Calu3 (cell line): ENCODE measurements around the gene PIN1. TPM values are rescaled to one million over a fixed set of nuclear protein-coding genes. Genes with fewer than 3 reads are reported as not detected.
A peak's percentile ranks its signal among the peaks of the same experiment; 100 is the strongest.
"Not testable (repeated sequence)": the region's sequence is repeated elsewhere in the genome, so short reads cannot be mapped to it uniquely, and the experiment has no call there.

Experiments used
- BruUV-seq: library from RNA; stranded (reverse); fragments of 400-500 nt; replicated peaks from 2 replicates; lab custom pipeline; 2021; lab: Mats Ljungman, UMichigan
- CTCF ChIA-PET: fragments of 300-600 bp; sonication (Branson Sonifier 250); formaldehyde crosslinking; loops from one replicate; lab custom pipeline; 2022; ENCODE audit warnings: antibody characterized with exemption; lab: Charles Lee
- DNase-seq: peaks from one replicate; pipeline ENCODE4 v3.0.0; 2022
- H3K27ac Mint-ChIP-seq: one replicate; pipeline ENCODE4 v1.8.0; 2022; ENCODE audit warnings: mixed read lengths; ENCODE audit not compliant: unreplicated experiment
- H3K27me3 Mint-ChIP-seq: one replicate; pipeline ENCODE4 v1.8.0; 2022; ENCODE audit warnings: mixed read lengths; ENCODE audit not compliant: unreplicated experiment
- H3K36me3 Mint-ChIP-seq: one replicate; pipeline ENCODE4 v1.8.0; 2022; ENCODE audit warnings: mild to moderate bottlenecking, moderate library complexity, mixed read lengths; ENCODE audit not compliant: insufficient read depth, unreplicated experiment
- H3K4me1 Mint-ChIP-seq: one replicate; pipeline ENCODE4 v1.8.0; 2022; ENCODE audit warnings: mild to moderate bottlenecking, low read depth, mixed read lengths; ENCODE audit not compliant: unreplicated experiment
- H3K4me3 Mint-ChIP-seq: one replicate; pipeline ENCODE4 v1.8.0; 2022; ENCODE audit warnings: mild to moderate bottlenecking, low read depth, moderate library complexity, mixed read lengths; ENCODE audit not compliant: unreplicated experiment
- H3K9me3 Mint-ChIP-seq: one replicate; pipeline ENCODE4 v1.8.0; 2022; ENCODE audit warnings: low read depth, mixed read lengths; ENCODE audit not compliant: unreplicated experiment
- intact Hi-C: fragments of 100-400 bp; cut with micrococcal nuclease; formaldehyde crosslinking; loops from one replicate; pipeline ENCODE4 v1.10.0; 2022; ENCODE audit not compliant: unreplicated experiment
- total RNA-seq: library from RNA; stranded (reverse); gene quantifications from 2 replicates; pipeline ENCODE4 v1.2.3, GENCODE V29; 2022
- TF ChIP-seq, protein P1 (sequence below): fragments of 200-600 bp; IDR thresholded peaks from one replicate; pipeline ENCODE4 v1.8.0; 2022; ENCODE audit warnings: antibody characterized with exemption; ENCODE audit not compliant: unreplicated experiment

The PIN1 gene
- total RNA-seq, 1 experiment from 2014 or later: 49.5 TPM

GRCh38 chr19:9789066-9789465, 46.1 kb upstream of the PIN1 start:
- H3K36me3 Mint-ChIP-seq: peaks cover 40% of the 10 kb centered on the region
- no peak overlapping the region for H3K4me3 Mint-ChIP-seq
- H3K27me3 Mint-ChIP-seq: no peaks in the 10 kb centered on the region
- no peak for DNase-seq
- intact Hi-C loops: no loop called here
- no peak overlapping the region for H3K27ac Mint-ChIP-seq
- BruUV-seq: no TSS peak
- peaks cover 13% of the 10 kb centered on the region for H3K4me1 Mint-ChIP-seq
- CTCF ChIA-PET: no interaction called here
- TF ChIP-seq, protein P1, sequence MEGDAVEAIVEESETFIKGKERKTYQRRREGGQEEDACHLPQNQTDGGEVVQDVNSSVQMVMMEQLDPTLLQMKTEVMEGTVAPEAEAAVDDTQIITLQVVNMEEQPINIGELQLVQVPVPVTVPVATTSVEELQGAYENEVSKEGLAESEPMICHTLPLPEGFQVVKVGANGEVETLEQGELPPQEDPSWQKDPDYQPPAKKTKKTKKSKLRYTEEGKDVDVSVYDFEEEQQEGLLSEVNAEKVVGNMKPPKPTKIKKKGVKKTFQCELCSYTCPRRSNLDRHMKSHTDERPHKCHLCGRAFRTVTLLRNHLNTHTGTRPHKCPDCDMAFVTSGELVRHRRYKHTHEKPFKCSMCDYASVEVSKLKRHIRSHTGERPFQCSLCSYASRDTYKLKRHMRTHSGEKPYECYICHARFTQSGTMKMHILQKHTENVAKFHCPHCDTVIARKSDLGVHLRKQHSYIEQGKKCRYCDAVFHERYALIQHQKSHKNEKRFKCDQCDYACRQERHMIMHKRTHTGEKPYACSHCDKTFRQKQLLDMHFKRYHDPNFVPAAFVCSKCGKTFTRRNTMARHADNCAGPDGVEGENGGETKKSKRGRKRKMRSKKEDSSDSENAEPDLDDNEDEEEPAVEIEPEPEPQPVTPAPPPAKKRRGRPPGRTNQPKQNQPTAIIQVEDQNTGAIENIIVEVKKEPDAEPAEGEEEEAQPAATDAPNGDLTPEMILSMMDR: no peak
- no peaks in the 10 kb centered on the region for H3K9me3 Mint-ChIP-seq

- H3K36me3 Mint-ChIP-seq: peaks cover 38% of the 10 kb centered on the region
- intact Hi-C loops, H3K4me1 Mint-ChIP-seq, H3K27me3 Mint-ChIP-seq, H3K4me3 Mint-ChIP-seq, H3K9me3 Mint-ChIP-seq, DNase-seq, H3K27ac Mint-ChIP-seq, CTCF ChIA-PET, BruUV-seq: not testable (repeated sequence)
These were observed 45.5 kb upstream of the PIN1 start for GRCh38 chr19:9789579-9789978.

- H3K4me3 Mint-ChIP-seq: peak overlapping the region; percentile 66
- intact Hi-C loops, BruUV-seq: not testable (repeated sequence)
These were observed 44.1 kb upstream of the PIN1 start for GRCh38 chr19:9791073-9791367.

GRCh38 chr19:9791552-9792205, 43.4 kb upstream of the PIN1 start:
- H3K36me3 Mint-ChIP-seq: peaks cover 18% of the 10 kb centered on the region
- intact Hi-C loops: no loop called here
- no TSS peak for BruUV-seq

More at GRCh38 chr19:9791073-9791367, 44.1 kb upstream of the PIN1 start:
- H3K4me1 Mint-ChIP-seq, H3K27ac Mint-ChIP-seq, DNase-seq, H3K27me3 Mint-ChIP-seq, H3K9me3 Mint-ChIP-seq: not testable (repeated sequence)
- H3K36me3 Mint-ChIP-seq: peaks cover 24% of the 10 kb centered on the region
- CTCF ChIA-PET: interaction anchor here (0.6 kb wide), 1 partner anchor 166 kb away, joined by 3 read pairs; no protein-coding TSS in a partner anchor

DNA sequence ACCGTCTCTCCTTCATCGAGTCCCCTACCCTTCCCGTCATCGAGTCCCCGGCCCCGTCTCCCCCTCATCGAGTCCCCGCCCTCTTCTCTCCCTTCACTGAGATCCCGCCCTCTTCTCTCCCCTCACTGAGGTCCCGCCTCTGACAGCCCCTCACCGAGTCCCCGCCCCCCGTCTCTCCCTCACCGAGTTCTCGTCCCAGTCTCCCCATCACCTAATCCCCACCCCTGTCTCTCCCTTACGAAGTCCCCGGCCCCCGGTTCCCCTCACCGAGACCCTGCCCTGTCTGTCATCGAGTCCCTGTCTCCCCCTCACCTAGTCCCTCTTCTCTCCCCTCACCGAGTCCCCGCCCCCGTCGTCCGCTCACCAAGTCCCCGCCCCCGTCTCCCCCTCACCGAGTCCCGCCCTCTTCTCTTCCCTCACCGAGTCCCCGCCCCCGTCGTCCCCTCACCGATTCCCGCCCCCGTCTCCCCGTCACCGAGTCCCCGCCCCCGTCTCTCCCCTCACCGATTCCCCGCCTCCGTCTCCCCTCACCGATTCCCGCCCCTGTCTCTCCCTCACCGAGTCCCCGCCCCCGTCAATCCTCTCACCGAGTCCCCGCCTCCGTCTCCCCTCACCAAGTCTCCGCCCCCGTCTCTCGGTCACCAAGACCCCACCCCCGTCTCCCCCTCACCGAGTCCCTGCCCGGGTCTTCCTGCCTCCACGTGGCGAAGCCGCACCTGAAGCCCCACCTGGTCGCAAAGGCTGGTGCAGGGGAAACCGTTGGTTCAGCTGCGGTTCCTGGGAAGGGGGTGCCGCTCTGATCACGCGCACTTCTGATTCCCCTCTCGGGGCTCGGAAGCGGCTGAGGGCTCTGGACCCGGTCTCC, 42.7 kb upstream of the PIN1 start:
- Mint-ChIP-seq H3K4me3 (peak overlapping the region; percentile 66), H3K27ac (no peak overlapping the region), H3K36me3 (peaks cover 18% of the 10 kb centered on the region), H3K4me1 (peaks cover 8% of the 10 kb centered on the region), H3K27me3 (no peaks in the 10 kb centered on the region), H3K9me3 (no peaks in the 10 kb centered on the region)
- no TSS peak for BruUV-seq
- intact Hi-C loops: no loop called here
- DNase-seq: peak; percentile 61
- CTCF ChIA-PET: no interaction called here
- TF ChIP-seq, protein P1: no peak

More at GRCh38 chr19:9791552-9792205, 43.4 kb upstream of the PIN1 start:
- H3K4me1 Mint-ChIP-seq: peaks cover 6% of the 10 kb centered on the region
- CTCF ChIA-PET: no interaction called here
- no peaks in the 10 kb centered on the region for H3K9me3 Mint-ChIP-seq
- no peak overlapping the region for H3K27ac Mint-ChIP-seq
- TF ChIP-seq, protein P1: no peak
- DNase-seq: peak; percentile 84
- H3K27me3 Mint-ChIP-seq: no peaks in the 10 kb centered on the region
- peak overlapping the region; percentile 66 for H3K4me3 Mint-ChIP-seq
